ENCODE data around the gene TOMM70. TPM values are rescaled to one million over a fixed set of nuclear protein-coding genes. Genes with fewer than 3 reads are reported as not detected.

TOMM70 gene
- total RNA-seq, 2 experiments from 2014 or later = 41.2 to 54.5 TPM

DNA sequence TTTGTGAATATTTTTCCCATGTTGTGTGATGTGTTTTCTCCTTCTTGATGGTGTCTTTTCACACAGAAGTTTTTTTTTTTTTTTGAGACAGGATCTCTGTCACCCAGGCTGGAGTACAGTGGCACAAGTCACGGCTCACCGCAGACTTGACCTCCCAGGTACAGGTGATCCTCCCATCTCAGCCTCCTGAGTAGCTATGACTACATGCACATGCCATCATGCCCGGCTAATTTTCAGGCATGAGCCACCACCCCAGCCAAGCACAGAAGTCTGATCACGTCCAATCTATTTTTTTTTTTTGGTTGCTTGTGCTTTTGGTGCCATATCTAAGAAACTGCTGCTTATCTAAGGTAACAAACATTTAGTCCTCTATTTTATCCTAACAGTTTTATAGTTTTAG lies 24.6 kb downstream of the TOMM70 start:
- no peak for DNase-seq (ENCODE audit: low spot score)
- H3K9me2 ChIP-seq (ENCODE audit: insufficient read depth, low read length) = no peaks in the 10 kb centered on the region
- H3K27ac ChIP-seq (ENCODE audit: low read depth, low read length, poor library complexity, severe bottlenecking) = no peak overlapping the region
- peaks cover 93% of the 10 kb centered on the region for H3K36me3 ChIP-seq (ENCODE audit: insufficient read depth, low read length)
- BruUV-seq (replicated peaks) = no TSS peak
- no peaks in the 10 kb centered on the region for H3K9me3 ChIP-seq (ENCODE audit: low read length)
- intact Hi-C loops (cut with micrococcal nuclease; ENCODE audit: unreplicated experiment) = no loop called here
- no peaks in the 10 kb centered on the region for H3K4me1 ChIP-seq (ENCODE audit: insufficient read depth, low read length, poor library complexity, severe bottlenecking)
- H3K79me2 ChIP-seq (ENCODE audit: insufficient read depth, low read depth, low read length) = no peaks in the 10 kb centered on the region
- TF ChIP-seq, protein P1, sequence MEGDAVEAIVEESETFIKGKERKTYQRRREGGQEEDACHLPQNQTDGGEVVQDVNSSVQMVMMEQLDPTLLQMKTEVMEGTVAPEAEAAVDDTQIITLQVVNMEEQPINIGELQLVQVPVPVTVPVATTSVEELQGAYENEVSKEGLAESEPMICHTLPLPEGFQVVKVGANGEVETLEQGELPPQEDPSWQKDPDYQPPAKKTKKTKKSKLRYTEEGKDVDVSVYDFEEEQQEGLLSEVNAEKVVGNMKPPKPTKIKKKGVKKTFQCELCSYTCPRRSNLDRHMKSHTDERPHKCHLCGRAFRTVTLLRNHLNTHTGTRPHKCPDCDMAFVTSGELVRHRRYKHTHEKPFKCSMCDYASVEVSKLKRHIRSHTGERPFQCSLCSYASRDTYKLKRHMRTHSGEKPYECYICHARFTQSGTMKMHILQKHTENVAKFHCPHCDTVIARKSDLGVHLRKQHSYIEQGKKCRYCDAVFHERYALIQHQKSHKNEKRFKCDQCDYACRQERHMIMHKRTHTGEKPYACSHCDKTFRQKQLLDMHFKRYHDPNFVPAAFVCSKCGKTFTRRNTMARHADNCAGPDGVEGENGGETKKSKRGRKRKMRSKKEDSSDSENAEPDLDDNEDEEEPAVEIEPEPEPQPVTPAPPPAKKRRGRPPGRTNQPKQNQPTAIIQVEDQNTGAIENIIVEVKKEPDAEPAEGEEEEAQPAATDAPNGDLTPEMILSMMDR (conservative IDR thresholded peaks at IDR 0.05; ENCODE audit: low read length) = no peak
- no peak for TF ChIP-seq EZH2phosphoT487 (IDR thresholded peaks at IDR 0.05; ENCODE audit: borderline replicate concordance, low read depth, low read length)
- no peak overlapping the region for H3K4me3 ChIP-seq (ENCODE audit: low read depth, low read length, poor library complexity, severe bottlenecking)
- H3K4me2 ChIP-seq (ENCODE audit: low read length) = no peak overlapping the region
- H2AFZ ChIP-seq (ENCODE audit: low read length) = no peak overlapping the region
- ChIA-PET POLR2A (interaction anchor here (0.7 to 2.1 kb wide), 6 partner anchors 9 to 1575 kb away, joined by 3 to 12 read pairs (median 4); no protein-coding TSS in a partner anchor), CTCF (ENCODE audit: unreplicated experiment) (no interaction called here)
- H4K20me1 ChIP-seq (ENCODE audit: insufficient read depth, low read length) = no peaks in the 10 kb centered on the region; the same call in 1 of the 2 replicates

DNA sequence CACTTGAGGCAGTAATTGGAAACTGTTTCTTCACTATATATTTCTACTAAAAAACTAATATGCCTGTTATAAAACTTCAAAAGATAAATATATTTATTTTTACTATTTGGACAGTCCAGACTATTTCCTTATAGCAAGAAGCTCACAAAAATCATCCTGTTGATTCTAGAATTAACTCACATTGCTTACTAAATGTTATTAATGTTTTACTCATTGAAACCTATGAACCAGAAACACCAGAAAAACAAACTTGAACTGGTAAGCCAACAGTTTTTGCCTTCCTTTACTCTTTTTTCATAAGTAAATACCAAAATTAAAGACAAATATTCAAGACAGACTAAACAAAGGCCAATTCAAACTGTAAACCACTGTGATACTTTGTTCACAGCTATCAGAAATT lies 26.4 kb downstream of the TOMM70 start:
- TF ChIP-seq, protein P1 (conservative IDR thresholded peaks at IDR 0.05; ENCODE audit: low read length) = no peak
- TF ChIP-seq EZH2phosphoT487 (IDR thresholded peaks at IDR 0.05; ENCODE audit: borderline replicate concordance, low read depth, low read length) = no peak
- H3K27ac ChIP-seq (ENCODE audit: low read depth, low read length, poor library complexity, severe bottlenecking) = no peak overlapping the region
- no TSS peak for BruUV-seq (replicated peaks)
- intact Hi-C loops (cut with micrococcal nuclease; ENCODE audit: unreplicated experiment) = no loop called here
- H3K4me1 ChIP-seq (ENCODE audit: insufficient read depth, low read length, poor library complexity, severe bottlenecking) = no peaks in the 10 kb centered on the region
- H3K79me2 ChIP-seq (ENCODE audit: insufficient read depth, low read depth, low read length) = no peaks in the 10 kb centered on the region
- DNase-seq (ENCODE audit: low spot score) = no peak
- H4K20me1 ChIP-seq (ENCODE audit: insufficient read depth, low read length) = no peaks in the 10 kb centered on the region; the same call in 1 of the 2 replicates
- ChIA-PET CTCF (ENCODE audit: unreplicated experiment) (no interaction called here), POLR2A (interaction anchor here (0.6 to 2.1 kb wide), 6 partner anchors 9 to 217 kb away, joined by 3 to 12 read pairs (median 4); partner anchors contain the start of gene LNP1)
- H3K9me3 ChIP-seq (ENCODE audit: low read length) = no peaks in the 10 kb centered on the region
- H3K4me2 ChIP-seq (ENCODE audit: low read length) = no peak overlapping the region
- no peaks in the 10 kb centered on the region for H3K9me2 ChIP-seq (ENCODE audit: insufficient read depth, low read length)
- peaks cover 94% of the 10 kb centered on the region for H3K36me3 ChIP-seq (ENCODE audit: insufficient read depth, low read length)
- H2AFZ ChIP-seq (ENCODE audit: low read length) = no peak overlapping the region
- H3K4me3 ChIP-seq (ENCODE audit: low read depth, low read length, poor library complexity, severe bottlenecking) = no peak overlapping the region

DNA sequence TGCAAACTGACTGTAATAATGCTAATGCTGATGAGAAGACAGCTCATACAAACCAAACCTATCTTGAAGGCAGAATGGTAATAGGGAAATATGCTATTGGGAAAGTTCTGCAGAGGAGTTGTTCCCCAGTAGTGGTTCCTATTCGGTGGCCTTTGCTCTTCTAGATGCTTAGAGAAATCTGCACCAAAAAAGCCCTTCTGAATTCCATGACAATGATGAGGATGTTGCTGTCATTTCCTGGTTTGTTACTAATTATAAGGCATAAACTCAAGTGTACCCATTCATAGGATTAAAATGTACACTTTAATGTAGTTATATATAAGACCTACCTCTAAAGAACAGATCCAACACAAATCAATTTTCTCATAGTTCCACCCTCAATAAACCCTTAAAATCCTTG lies 30.1 kb downstream of the TOMM70 start:
- Histone ChIP-seq H3K4me2 (ENCODE audit: low read length) (no peak overlapping the region), H3K79me2 (ENCODE audit: insufficient read depth, low read depth, low read length) (no peaks in the 10 kb centered on the region), H2AFZ (ENCODE audit: low read length) (no peak overlapping the region), H3K9me3 (ENCODE audit: low read length) (no peaks in the 10 kb centered on the region), H3K27ac (ENCODE audit: low read depth, low read length, poor library complexity, severe bottlenecking) (no peak overlapping the region), H3K4me3 (ENCODE audit: low read depth, low read length, poor library complexity, severe bottlenecking) (no peak overlapping the region), H3K36me3 (ENCODE audit: insufficient read depth, low read length) (peaks cover 96% of the 10 kb centered on the region), H3K4me1 (ENCODE audit: insufficient read depth, low read length, poor library complexity, severe bottlenecking) (no peaks in the 10 kb centered on the region), H3K9me2 (ENCODE audit: insufficient read depth, low read length) (no peaks in the 10 kb centered on the region), H4K20me1 (ENCODE audit: insufficient read depth, low read length) (no peaks in the 10 kb centered on the region)
- DNase-seq (ENCODE audit: low spot score) = no peak
- ChIA-PET POLR2A (interaction anchor here (1.6 to 2.3 kb wide), 4 partner anchors 10 to 15 kb away, joined by 5 to 9 read pairs (median 8); no protein-coding TSS in a partner anchor), CTCF (ENCODE audit: unreplicated experiment) (no interaction called here)
- TF ChIP-seq, protein P1 (conservative IDR thresholded peaks at IDR 0.05; ENCODE audit: low read length) = no peak
- no peak for TF ChIP-seq EZH2phosphoT487 (IDR thresholded peaks at IDR 0.05; ENCODE audit: borderline replicate concordance, low read depth, low read length)
- BruUV-seq (replicated peaks) = no TSS peak
- intact Hi-C loops (cut with micrococcal nuclease; ENCODE audit: unreplicated experiment) = no loop called here

All from OCI-LY7 (cell line).